ENCODE data around the gene EHMT1.

The EHMT1 gene

DNA sequence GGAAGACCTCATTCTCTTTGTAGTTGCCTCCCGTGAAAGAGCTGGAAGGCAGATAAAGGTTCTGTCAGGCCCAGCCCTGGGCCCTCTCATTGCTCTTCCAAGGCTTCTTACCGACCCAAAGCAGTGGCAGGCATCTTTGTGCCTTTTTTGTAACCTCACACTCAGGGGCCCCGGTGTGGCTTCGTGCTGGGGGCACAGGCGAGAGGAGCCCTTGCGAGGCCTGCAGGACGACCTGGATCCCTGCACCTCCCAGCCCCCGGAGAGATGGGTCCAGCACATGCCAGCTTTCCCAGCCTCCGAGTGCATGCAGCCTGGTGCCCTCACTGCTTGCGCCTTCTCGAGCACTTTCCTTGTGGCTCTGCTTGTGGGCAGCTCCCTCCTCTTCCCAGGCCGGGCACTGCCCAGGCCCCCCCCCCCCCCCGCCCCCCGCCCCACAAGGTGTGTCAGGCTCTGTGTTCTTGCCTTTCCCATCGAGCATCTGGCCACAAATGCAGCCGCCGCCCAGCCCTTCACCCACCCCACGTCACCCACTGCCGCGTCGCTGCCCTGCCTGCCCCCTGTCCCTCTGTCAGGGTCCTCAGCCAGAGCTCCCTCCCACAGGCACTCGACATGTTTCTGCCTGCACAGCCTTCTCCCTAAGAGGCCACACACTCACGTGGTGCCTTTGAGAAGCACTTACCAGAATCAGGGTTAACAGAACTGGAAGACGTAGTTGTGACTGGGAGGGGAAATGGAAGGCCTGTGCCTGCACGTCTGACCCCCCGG lies 195.0 kb downstream of the EHMT1 start:
- H3K27ac ChIP-seq (ENCODE audit: low read depth, low read length, poor library complexity, severe bottlenecking), result no peak overlapping the region
- peaks cover 79% of the 10 kb centered on the region for H3K36me3 ChIP-seq (ENCODE audit: insufficient read depth, low read length)
- H3K4me2 ChIP-seq (ENCODE audit: low read length), result no peak overlapping the region
- no peak overlapping the region for H3K4me3 ChIP-seq (ENCODE audit: low read depth, low read length, poor library complexity, severe bottlenecking)
- no peak overlapping the region for H3K9ac ChIP-seq (ENCODE audit: low read length)
- H3K79me2 ChIP-seq (ENCODE audit: insufficient read depth, low read length), result no peaks in the 10 kb centered on the region
- H3K4me1 ChIP-seq (ENCODE audit: insufficient read depth, low read length, severe bottlenecking), result no peaks in the 10 kb centered on the region
- H2AFZ ChIP-seq (ENCODE audit: low read length), result no peak overlapping the region
- no peaks in the 10 kb centered on the region for H3K27me3 ChIP-seq (ENCODE audit: insufficient read depth, low read length)
- no peaks in the 10 kb centered on the region for H4K20me1 ChIP-seq (ENCODE audit: insufficient read depth, low read length)
- no peaks in the 10 kb centered on the region for H3K9me2 ChIP-seq (ENCODE audit: low read depth, low read length)
- no peaks in the 10 kb centered on the region for H3F3A ChIP-seq (ENCODE audit: insufficient read depth, low read length)
- TF ChIP-seq EZH2 (IDR thresholded peaks at IDR 0.05; ENCODE audit: borderline replicate concordance, low read length), result no peak
- TF ChIP-seq, protein P1, sequence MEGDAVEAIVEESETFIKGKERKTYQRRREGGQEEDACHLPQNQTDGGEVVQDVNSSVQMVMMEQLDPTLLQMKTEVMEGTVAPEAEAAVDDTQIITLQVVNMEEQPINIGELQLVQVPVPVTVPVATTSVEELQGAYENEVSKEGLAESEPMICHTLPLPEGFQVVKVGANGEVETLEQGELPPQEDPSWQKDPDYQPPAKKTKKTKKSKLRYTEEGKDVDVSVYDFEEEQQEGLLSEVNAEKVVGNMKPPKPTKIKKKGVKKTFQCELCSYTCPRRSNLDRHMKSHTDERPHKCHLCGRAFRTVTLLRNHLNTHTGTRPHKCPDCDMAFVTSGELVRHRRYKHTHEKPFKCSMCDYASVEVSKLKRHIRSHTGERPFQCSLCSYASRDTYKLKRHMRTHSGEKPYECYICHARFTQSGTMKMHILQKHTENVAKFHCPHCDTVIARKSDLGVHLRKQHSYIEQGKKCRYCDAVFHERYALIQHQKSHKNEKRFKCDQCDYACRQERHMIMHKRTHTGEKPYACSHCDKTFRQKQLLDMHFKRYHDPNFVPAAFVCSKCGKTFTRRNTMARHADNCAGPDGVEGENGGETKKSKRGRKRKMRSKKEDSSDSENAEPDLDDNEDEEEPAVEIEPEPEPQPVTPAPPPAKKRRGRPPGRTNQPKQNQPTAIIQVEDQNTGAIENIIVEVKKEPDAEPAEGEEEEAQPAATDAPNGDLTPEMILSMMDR (IDR thresholded peaks at IDR 0.05; ENCODE audit: low read length), result no peak
- no peaks in the 10 kb centered on the region for H3K9me3 ChIP-seq (ENCODE audit: low read length)

GRCh38 chr9:137814436-137814835 lies 195.6 kb downstream of the EHMT1 start:
- Histone ChIP-seq H2AFZ (ENCODE audit: low read length) (no peak overlapping the region), H3F3A (ENCODE audit: insufficient read depth, low read length) (no peaks in the 10 kb centered on the region), H3K4me2 (ENCODE audit: low read length) (no peak overlapping the region), H3K9ac (ENCODE audit: low read length) (no peak overlapping the region), H4K20me1 (ENCODE audit: insufficient read depth, low read length) (no peaks in the 10 kb centered on the region), H3K27ac (ENCODE audit: low read depth, low read length, poor library complexity, severe bottlenecking) (no peak overlapping the region), H3K36me3 (ENCODE audit: insufficient read depth, low read length) (peaks cover 78% of the 10 kb centered on the region), H3K9me3 (ENCODE audit: low read length) (no peaks in the 10 kb centered on the region), H3K4me3 (ENCODE audit: low read depth, low read length, poor library complexity, severe bottlenecking) (no peak overlapping the region), H3K9me2 (ENCODE audit: low read depth, low read length) (no peaks in the 10 kb centered on the region), H3K79me2 (ENCODE audit: insufficient read depth, low read length) (no peaks in the 10 kb centered on the region), H3K27me3 (ENCODE audit: insufficient read depth, low read length) (no peaks in the 10 kb centered on the region), H3K4me1 (ENCODE audit: insufficient read depth, low read length, severe bottlenecking) (no peaks in the 10 kb centered on the region)
- TF ChIP-seq, protein P1 (IDR thresholded peaks at IDR 0.05; ENCODE audit: low read length), result no peak
- no peak for TF ChIP-seq EZH2 (IDR thresholded peaks at IDR 0.05; ENCODE audit: borderline replicate concordance, low read length)

- Histone ChIP-seq H3K4me3 (ENCODE audit: low read depth, low read length, poor library complexity, severe bottlenecking) (no peak overlapping the region), H3K4me2 (ENCODE audit: low read length) (no peak overlapping the region), H3K9me3 (ENCODE audit: low read length) (no peaks in the 10 kb centered on the region), H3K27ac (ENCODE audit: low read depth, low read length, poor library complexity, severe bottlenecking) (no peak overlapping the region), H2AFZ (ENCODE audit: low read length) (no peak overlapping the region), H3K27me3 (ENCODE audit: insufficient read depth, low read length) (no peaks in the 10 kb centered on the region), H3F3A (ENCODE audit: insufficient read depth, low read length) (no peaks in the 10 kb centered on the region), H3K79me2 (ENCODE audit: insufficient read depth, low read length) (no peaks in the 10 kb centered on the region), H3K9me2 (ENCODE audit: low read depth, low read length) (no peaks in the 10 kb centered on the region), H3K36me3 (ENCODE audit: insufficient read depth, low read length) (peaks cover 78% of the 10 kb centered on the region), H3K9ac (ENCODE audit: low read length) (no peak overlapping the region), H4K20me1 (ENCODE audit: insufficient read depth, low read length) (no peaks in the 10 kb centered on the region), H3K4me1 (ENCODE audit: insufficient read depth, low read length, severe bottlenecking) (no peaks in the 10 kb centered on the region)
- TF ChIP-seq EZH2 (IDR thresholded peaks at IDR 0.05; ENCODE audit: borderline replicate concordance, low read length), result no peak
- TF ChIP-seq, protein P1 (IDR thresholded peaks at IDR 0.05; ENCODE audit: low read length), result no peak
Observed at GRCh38 chr9:137814841-137815240, 196.0 kb downstream of the EHMT1 start.

Data from OCI-LY1 (cell line).